SU-DHL-6 (cell line): ENCODE data around the gene UBA6.

Experiments used
- CTCF ChIP-seq: fragments of 200-600 bp; sonication (generic); IDR thresholded peaks from one replicate; pipeline ENCODE4 v1.5.1; 2017; ENCODE audit warnings: antibody characterized with exemption, mild to moderate bottlenecking, low read length, moderate library complexity; ENCODE audit not compliant: insufficient read depth, poor library complexity, severe bottlenecking
- EZH2phosphoT487 ChIP-seq: fragments of 200-600 bp; sonication (generic), shearing (Covaris generic); conservative IDR thresholded peaks from 2 replicates; pipeline ENCODE4 v1.6.1; 2018; ENCODE audit warnings: mild to moderate bottlenecking, antibody characterized with exemption, low read length, moderate library complexity, mixed read lengths

DNA sequence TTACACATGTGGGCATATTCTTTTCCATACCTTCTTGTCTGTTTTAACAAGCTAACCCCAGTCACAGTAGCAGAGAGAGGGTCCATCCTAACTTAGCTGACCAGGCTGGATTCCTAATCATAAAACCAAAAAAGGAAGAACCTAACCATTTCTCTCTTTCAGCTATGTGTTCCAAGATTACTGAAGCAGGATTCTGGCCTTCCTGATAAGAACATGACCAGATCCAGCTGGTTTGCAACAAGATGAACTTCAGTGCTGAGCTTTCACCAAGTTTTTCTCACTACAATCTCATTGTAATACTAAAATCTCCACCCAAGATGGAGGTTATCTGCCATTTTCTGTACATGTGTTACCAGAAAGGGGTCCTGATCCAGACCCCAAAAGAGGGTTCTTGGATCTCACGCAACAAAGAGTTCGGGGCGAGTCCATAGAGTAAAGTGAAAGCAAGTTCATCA lies 20.4 kb upstream of the UBA6 start:
- TF ChIP-seq CTCF (no peak), EZH2phosphoT487 (no peak)
